Endodermal cell (in vitro differentiated cells): Measurements from ENCODE around the gene MANSC4. TPM values are rescaled to one million over a fixed set of nuclear protein-coding genes. Genes with fewer than 3 reads are reported as not detected.

Experiments
- DNase-seq: peaks from one replicate; pipeline ENCODE4 v3.0.0-alpha.2; 2017
- H3K27ac ChIP-seq: 2 replicates; pipeline ENCODE4 v1.5.1; 2013; ENCODE audit warnings: mild to moderate bottlenecking, low read depth, low read length, moderate library complexity
- H3K27me3 ChIP-seq: 2 replicates; pipeline ENCODE4 v1.6.1; 2013; ENCODE audit warnings: mild to moderate bottlenecking, low read length, moderate library complexity; ENCODE audit not compliant: insufficient read depth, control insufficient read depth, poor library complexity, severe bottlenecking
- H3K36me3 ChIP-seq: 2 replicates; pipeline ENCODE4 v1.7.0; 2013; ENCODE audit warnings: mild to moderate bottlenecking, low read length, moderate library complexity; ENCODE audit not compliant: control insufficient read depth, insufficient read depth
- H3K4me1 ChIP-seq: one replicate; pipeline ENCODE4 v1.7.0; 2013; ENCODE audit warnings: low read length; ENCODE audit not compliant: control insufficient read depth, insufficient read depth
- H3K4me3 ChIP-seq: 2 replicates; pipeline ENCODE4 v1.5.1; 2013; ENCODE audit warnings: mild to moderate bottlenecking, low read length, moderate library complexity
- H3K9ac ChIP-seq: 2 replicates; pipeline ENCODE4 v1.6.1; 2013; ENCODE audit warnings: mild to moderate bottlenecking, low read length, moderate library complexity; ENCODE audit not compliant: poor library complexity, severe bottlenecking; ENCODE audit errors: extremely low read depth
- H3K9me3 ChIP-seq: 2 replicates; pipeline ENCODE4 v1.6.1; 2013; ENCODE audit warnings: mild to moderate bottlenecking, low read length, moderate library complexity; ENCODE audit not compliant: control insufficient read depth
- H3K27ac Mint-ChIP-seq: 2 replicates; pipeline ENCODE4 v1.8.0; 2020; ENCODE audit warnings: mixed read lengths
- H3K27me3 Mint-ChIP-seq: 2 replicates; pipeline ENCODE4 v1.8.0; 2021; ENCODE audit warnings: mild to moderate bottlenecking, mixed read lengths; ENCODE audit not compliant: insufficient read depth
- H3K36me3 Mint-ChIP-seq: 2 replicates; pipeline ENCODE4 v1.8.0; 2020; ENCODE audit warnings: low read depth, mixed read lengths
- H3K4me1 Mint-ChIP-seq: 2 replicates; pipeline ENCODE4 v1.8.0; 2020; ENCODE audit warnings: mixed read lengths
- H3K4me3 Mint-ChIP-seq: 2 replicates; pipeline ENCODE4 v1.8.0; 2020; ENCODE audit warnings: mild to moderate bottlenecking, moderate library complexity, mixed read lengths
- H3K9me3 Mint-ChIP-seq: 2 replicates; pipeline ENCODE4 v1.8.0; 2020; ENCODE audit warnings: mild to moderate bottlenecking, mixed read lengths
- WGBS, 2 experiments: methylation state at CpG; one replicate each; pipeline versions ENCODE4 v1.1.5 to v1.1.7; 2013; ENCODE audit warnings: missing lambda C conversion rate in 2 of 2, mixed read lengths in 1 of 2; ENCODE audit not compliant: insufficient coverage in 1 of 2, insufficient read length in 1 of 2; 5-methylcytosine and 5-hydroxymethylcytosine counted together
- total RNA-seq, 2 donors: library from RNA; stranded (reverse); fragmentation: NEBNext Ultra II Directional in 1 of 2; extraction: Animal tissue kit (Norgen Biotek cat#: 25700) in 1 of 2; gene quantifications; 2 replicates in 1 of 2; 3 replicates in 1 of 2; pipeline ENCODE4 v1.2.1, GENCODE V29; 2021
- TF ChIP-seq, protein P1 (sequence below): fragments of 200-600 bp; sonication (generic); conservative IDR thresholded peaks from 2 replicates; pipeline ENCODE4 v1.5.0; 2021; ENCODE audit warnings: antibody characterized with exemption, mild to moderate bottlenecking

Gene MANSC4
- total RNA-seq, 2 donors from 2014 or later: not detected

- H3K36me3 Mint-ChIP-seq: no peaks in the 10 kb centered on the region
- H3K36me3 ChIP-seq: no peaks in the 10 kb centered on the region
- no peak overlapping the region for H3K9ac ChIP-seq
- H3K4me1 ChIP-seq: no peaks in the 10 kb centered on the region
- H3K27me3 ChIP-seq: no peaks in the 10 kb centered on the region
- no peak overlapping the region for H3K27ac ChIP-seq
- TF ChIP-seq, protein P1, sequence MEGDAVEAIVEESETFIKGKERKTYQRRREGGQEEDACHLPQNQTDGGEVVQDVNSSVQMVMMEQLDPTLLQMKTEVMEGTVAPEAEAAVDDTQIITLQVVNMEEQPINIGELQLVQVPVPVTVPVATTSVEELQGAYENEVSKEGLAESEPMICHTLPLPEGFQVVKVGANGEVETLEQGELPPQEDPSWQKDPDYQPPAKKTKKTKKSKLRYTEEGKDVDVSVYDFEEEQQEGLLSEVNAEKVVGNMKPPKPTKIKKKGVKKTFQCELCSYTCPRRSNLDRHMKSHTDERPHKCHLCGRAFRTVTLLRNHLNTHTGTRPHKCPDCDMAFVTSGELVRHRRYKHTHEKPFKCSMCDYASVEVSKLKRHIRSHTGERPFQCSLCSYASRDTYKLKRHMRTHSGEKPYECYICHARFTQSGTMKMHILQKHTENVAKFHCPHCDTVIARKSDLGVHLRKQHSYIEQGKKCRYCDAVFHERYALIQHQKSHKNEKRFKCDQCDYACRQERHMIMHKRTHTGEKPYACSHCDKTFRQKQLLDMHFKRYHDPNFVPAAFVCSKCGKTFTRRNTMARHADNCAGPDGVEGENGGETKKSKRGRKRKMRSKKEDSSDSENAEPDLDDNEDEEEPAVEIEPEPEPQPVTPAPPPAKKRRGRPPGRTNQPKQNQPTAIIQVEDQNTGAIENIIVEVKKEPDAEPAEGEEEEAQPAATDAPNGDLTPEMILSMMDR: no peak
- peaks cover 9% of the 10 kb centered on the region for H3K4me1 Mint-ChIP-seq
- no peaks in the 10 kb centered on the region for H3K27me3 Mint-ChIP-seq
- H3K4me3 Mint-ChIP-seq: no peak overlapping the region
- DNase-seq: no peak
- no peak overlapping the region for H3K27ac Mint-ChIP-seq
- no peak overlapping the region for H3K4me3 ChIP-seq
- 75 to 81% methylated on average over 5 to 6 of the region's 6 CpGs for WGBS, 2 experiments
- H3K9me3 Mint-ChIP-seq: no peaks in the 10 kb centered on the region
- H3K9me3 ChIP-seq: no peaks in the 10 kb centered on the region
Observed at GRCh38 chr12:27812502-27812901, 32.5 kb upstream of the MANSC4 start.

- H3K36me3 Mint-ChIP-seq: no peaks in the 10 kb centered on the region
Observed at GRCh38 chr12:27810756-27811155, 30.7 kb upstream of the MANSC4 start.

DNA sequence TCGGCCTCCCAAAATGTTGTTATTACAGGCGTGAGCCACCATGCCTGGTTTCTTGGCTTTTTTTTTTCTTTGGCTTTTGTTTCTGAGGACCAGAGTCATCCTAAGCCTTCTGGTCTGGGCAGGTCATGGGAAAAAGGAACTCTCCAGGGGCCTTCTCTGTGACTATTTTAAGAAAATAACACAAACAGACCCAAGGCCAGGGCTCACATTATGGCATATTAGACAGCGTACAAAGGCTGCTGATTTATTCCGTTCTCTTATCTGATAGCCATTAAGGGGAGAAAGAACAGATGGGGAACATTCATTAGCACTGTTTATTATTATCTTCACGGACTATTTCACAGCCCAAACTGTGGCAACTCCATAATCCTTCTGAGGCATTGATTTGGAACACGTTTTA lies 28.8 kb upstream of the MANSC4 start:
- WGBS, 2 experiments: 91% methylated on average over 4 to 6 of the region's 6 CpGs
- no peak overlapping the region for H3K4me3 ChIP-seq
- no peaks in the 10 kb centered on the region for H3K36me3 ChIP-seq
- H3K9me3 ChIP-seq: no peaks in the 10 kb centered on the region
- Mint-ChIP-seq H3K27me3 (no peaks in the 10 kb centered on the region), H3K9me3 (no peaks in the 10 kb centered on the region), H3K4me1 (peaks cover 13% of the 10 kb centered on the region), H3K36me3 (no peaks in the 10 kb centered on the region), H3K27ac (no peak overlapping the region), H3K4me3 (no peak overlapping the region)
- H3K27ac ChIP-seq: no peak overlapping the region
- H3K4me1 ChIP-seq: no peaks in the 10 kb centered on the region
- TF ChIP-seq, protein P1: no peak
- no peak for DNase-seq
- H3K27me3 ChIP-seq: no peaks in the 10 kb centered on the region
- no peak overlapping the region for H3K9ac ChIP-seq

More at GRCh38 chr12:27810756-27811155, 30.7 kb upstream of the MANSC4 start:
- Histone ChIP-seq H3K9me3 (no peaks in the 10 kb centered on the region), H3K27ac (no peak overlapping the region), H3K4me3 (no peak overlapping the region), H3K4me1 (no peaks in the 10 kb centered on the region), H3K9ac (no peak overlapping the region), H3K27me3 (no peaks in the 10 kb centered on the region), H3K36me3 (no peaks in the 10 kb centered on the region)
- WGBS, 2 experiments: 89 to 100% methylated on average over 2 to 4 of the region's 4 CpGs
- Mint-ChIP-seq H3K4me3 (no peak overlapping the region), H3K27ac (no peak overlapping the region), H3K27me3 (no peaks in the 10 kb centered on the region), H3K9me3 (no peaks in the 10 kb centered on the region), H3K4me1 (peaks cover 13% of the 10 kb centered on the region)
- DNase-seq: peak; percentile 36
- TF ChIP-seq, protein P1: no peak
